Measurements from ENCODE around the gene TMEM127.
"Not testable (repeated sequence)": the region's sequence is repeated elsewhere in the genome, so short reads cannot be mapped to it uniquely, and the experiment has no call there.

Gene TMEM127

GRCh38 chr2:96233880-96234316 lies 31.9 kb downstream of the TMEM127 start:
- DNase-seq (ENCODE audit: low read depth): no peak
- no peak for TF ChIP-seq CTCF (conservative IDR thresholded peaks at IDR 0.05; ENCODE audit: control insufficient read depth, insufficient read depth, low read depth, low read length)
- H3K4me3 ChIP-seq (ENCODE audit: control insufficient read depth, low read depth, low read length): no peak overlapping the region

GRCh38 chr2:96233436-96233835 lies 32.4 kb downstream of the TMEM127 start:
- DNase-seq (ENCODE audit: low read depth): no peak
- no peak overlapping the region for H3K4me3 ChIP-seq (ENCODE audit: control insufficient read depth, low read depth, low read length)
- TF ChIP-seq CTCF (conservative IDR thresholded peaks at IDR 0.05; ENCODE audit: control insufficient read depth, insufficient read depth, low read depth, low read length): no peak

GRCh38 chr2:96231316-96231715 lies 34.5 kb downstream of the TMEM127 start:
- TF ChIP-seq CTCF (conservative IDR thresholded peaks at IDR 0.05; ENCODE audit: control insufficient read depth, insufficient read depth, low read depth, low read length): no peak
- DNase-seq (ENCODE audit: low read depth): no peak

GRCh38 chr2:96225016-96225533 lies 40.7 kb downstream of the TMEM127 start:
- H3K4me3 ChIP-seq (ENCODE audit: control insufficient read depth, low read depth, low read length): no peak overlapping the region
- DNase-seq (ENCODE audit: low read depth): no peak
- TF ChIP-seq CTCF (conservative IDR thresholded peaks at IDR 0.05; ENCODE audit: control insufficient read depth, insufficient read depth, low read depth, low read length): no peak

More at GRCh38 chr2:96231316-96231715, 34.5 kb downstream of the TMEM127 start:
- H3K4me3 ChIP-seq (ENCODE audit: control insufficient read depth, low read depth, low read length): no peak overlapping the region

- DNase-seq (ENCODE audit: low read depth); H3K4me3 ChIP-seq (ENCODE audit: control insufficient read depth, low read depth, low read length): not testable (repeated sequence)
Measured at GRCh38 chr2:96221106-96221505, 44.7 kb downstream of the TMEM127 start.

- H3K4me3 ChIP-seq (ENCODE audit: control insufficient read depth, low read depth, low read length): not testable (repeated sequence)
Measured at GRCh38 chr2:96219959-96220358, 45.8 kb downstream of the TMEM127 start.

GRCh38 chr2:96218508-96219131 lies 47.2 kb downstream of the TMEM127 start:
- DNase-seq (ENCODE audit: low read depth): no peak
- no peak for TF ChIP-seq CTCF (conservative IDR thresholded peaks at IDR 0.05; ENCODE audit: control insufficient read depth, insufficient read depth, low read depth, low read length)

More at GRCh38 chr2:96219959-96220358, 45.8 kb downstream of the TMEM127 start:
- not testable (repeated sequence) for DNase-seq (ENCODE audit: low read depth)

GRCh38 chr2:96214554-96214953 lies 51.2 kb downstream of the TMEM127 start:
- H3K4me3 ChIP-seq (ENCODE audit: control insufficient read depth, low read depth, low read length): no peak overlapping the region
- TF ChIP-seq CTCF (conservative IDR thresholded peaks at IDR 0.05; ENCODE audit: control insufficient read depth, insufficient read depth, low read depth, low read length): no peak
- DNase-seq (ENCODE audit: low read depth): no peak

More at GRCh38 chr2:96218508-96219131, 47.2 kb downstream of the TMEM127 start:
- no peak overlapping the region for H3K4me3 ChIP-seq (ENCODE audit: control insufficient read depth, low read depth, low read length)

All from fibroblast of mammary gland (primary cell).